HepG2 (cell line): ENCODE data around the gene KSR1.

Experiments used
- CREM ChIP-seq, 2 experiments: sonication (generic) in 1 of 2; formaldehyde crosslinking in 1 of 2; IDR thresholded peaks; 2 replicates each; pipeline versions ENCODE4 v1.4.0 to v1.6.1; 2016 to 2020; ENCODE audit warnings: antibody characterized with exemption in 1 of 2, mild to moderate bottlenecking in 1 of 2, missing genetic modification reagents in 1 of 2
- CTCF ChIP-seq: sonication (generic); formaldehyde crosslinking; IDR thresholded peaks from 2 replicates; pipeline ENCODE4 v1.5.0; 2020; ENCODE audit warnings: mild to moderate bottlenecking, missing genetic modification reagents, moderate library complexity
- PRDM10 ChIP-seq: sonication (generic); formaldehyde crosslinking; IDR thresholded peaks from 2 replicates; pipeline ENCODE4 v1.4.0; 2020; ENCODE audit warnings: low read depth, missing genetic modification reagents
- UBTF ChIP-seq: sonication (generic); formaldehyde crosslinking; IDR thresholded peaks from 2 replicates; pipeline ENCODE4 v1.4.0; 2020; ENCODE audit warnings: mild to moderate bottlenecking, missing genetic modification reagents
- ZNF414 ChIP-seq: sonication (generic); formaldehyde crosslinking; IDR thresholded peaks from 2 replicates; pipeline ENCODE4 v1.5.0; 2020; ENCODE audit warnings: missing genetic modification reagents
- ZNF768 ChIP-seq: sonication (generic); formaldehyde crosslinking; IDR thresholded peaks from 2 replicates; pipeline ENCODE4 v1.4.0; 2020; ENCODE audit warnings: missing genetic modification reagents
- ZNF784 ChIP-seq: sonication (generic); formaldehyde crosslinking; IDR thresholded peaks from 2 replicates; pipeline ENCODE4 v1.5.1; 2020; ENCODE audit warnings: missing genetic modification reagents, mild to moderate bottlenecking, borderline replicate concordance

GRCh38 chr17:27555339-27555738 is 99.1 kb downstream of the KSR1 start:
- TF ChIP-seq ZNF768 (CRISPR knock-in tag) (no peak), ZNF414 (CRISPR knock-in tag) (no peak), PRDM10 (CRISPR knock-in tag) (no peak), ZNF784 (no peak), UBTF (CRISPR knock-in tag) (no peak), CREM (IDR thresholded peaks at IDR 0.05) (no peak), CREM (CRISPR knock-in tag; IDR thresholded peaks at IDR 0.05) (no peak), CTCF (no peak)
